ENCODE data around the gene MAPKAPK3.

The MAPKAPK3 gene

GRCh38 chr3:50648313-50648712, 31.4 kb downstream of the MAPKAPK3 start:
- Histone ChIP-seq H4K8ac (ENCODE audit: low read depth, low read length) (no peak overlapping the region), H3K27ac (ENCODE audit: low read depth, low read length) (no peak overlapping the region), H2BK120ac (ENCODE audit: insufficient read depth, low read length, poor library complexity) (no peak overlapping the region), H3K4me3 (ENCODE audit: low read depth, low read length) (no peak overlapping the region), H3K9me3 (ENCODE audit: insufficient read depth, low read depth, low read length) (peaks cover 4% of the 10 kb centered on the region), H3K4ac (ENCODE audit: low read depth, low read length) (no peak overlapping the region), H2AK5ac (ENCODE audit: low read length) (no peak overlapping the region), H2AFZ (ENCODE audit: insufficient read depth, low read length, poor library complexity) (no peak overlapping the region), H3K27me3 (ENCODE audit: insufficient read depth, low read length) (no peaks in the 10 kb centered on the region), H3K4me1 (ENCODE audit: control insufficient read depth in 1 of 2, insufficient read depth in 2 of 2, low read length in 2 of 2) (no peaks in the 10 kb centered on the region), H3K79me2 (ENCODE audit: control insufficient read depth, insufficient read depth, low read length, poor library complexity) (no peaks in the 10 kb centered on the region), H3K4me2 (ENCODE audit: low read length) (no peak overlapping the region), H4K91ac (ENCODE audit: low read depth, low read length) (no peak overlapping the region), H3K9ac (ENCODE audit: low read length) (no peak overlapping the region), H4K12ac (ENCODE audit: low read depth, low read length) (no peak overlapping the region), H3K36me3 (ENCODE audit: control insufficient read depth in 1 of 2, insufficient read depth in 2 of 2, low read length in 2 of 2) (peaks cover 0 to 2% of the 10 kb centered on the region in 2 experiments), H3K18ac (ENCODE audit: low read length) (no peak overlapping the region), H2BK12ac (ENCODE audit: low read length) (no peak overlapping the region), H3K79me1 (ENCODE audit: low read length) (no peaks in the 10 kb centered on the region), H3K14ac (ENCODE audit: low read length) (no peak overlapping the region), H2BK5ac (ENCODE audit: low read depth, low read length, poor library complexity) (no peak overlapping the region), H3K23ac (ENCODE audit: low read length) (no peak overlapping the region)
- no peak for DNase-seq
- no CpG with 5 or more reads among the region's 6 CpGs for WGBS (ENCODE audit: extremely low coverage, insufficient coverage, insufficient read length)

- Histone ChIP-seq H2BK12ac (ENCODE audit: low read length) (no peak overlapping the region), H3K14ac (ENCODE audit: low read length) (no peak overlapping the region), H2AK5ac (ENCODE audit: low read length) (no peak overlapping the region), H3K9me3 (ENCODE audit: insufficient read depth, low read depth, low read length) (peaks cover 4% of the 10 kb centered on the region), H3K79me2 (ENCODE audit: control insufficient read depth, insufficient read depth, low read length, poor library complexity) (no peaks in the 10 kb centered on the region), H3K4me2 (ENCODE audit: low read length) (no peak overlapping the region), H4K8ac (ENCODE audit: low read depth, low read length) (no peak overlapping the region), H3K4ac (ENCODE audit: low read depth, low read length) (no peak overlapping the region), H3K4me1 (ENCODE audit: control insufficient read depth in 1 of 2, insufficient read depth in 2 of 2, low read length in 2 of 2) (no peaks in the 10 kb centered on the region), H2AFZ (ENCODE audit: insufficient read depth, low read length, poor library complexity) (no peak overlapping the region), H3K4me3 (ENCODE audit: low read depth, low read length) (no peak overlapping the region), H3K36me3 (ENCODE audit: control insufficient read depth in 1 of 2, insufficient read depth in 2 of 2, low read length in 2 of 2) (peaks cover 0 to 2% of the 10 kb centered on the region in 2 experiments), H3K27me3 (ENCODE audit: insufficient read depth, low read length) (no peaks in the 10 kb centered on the region), H2BK5ac (ENCODE audit: low read depth, low read length, poor library complexity) (no peak overlapping the region), H3K23ac (ENCODE audit: low read length) (no peak overlapping the region), H3K79me1 (ENCODE audit: low read length) (no peaks in the 10 kb centered on the region), H4K12ac (ENCODE audit: low read depth, low read length) (no peak overlapping the region), H2BK120ac (ENCODE audit: insufficient read depth, low read length, poor library complexity) (no peak overlapping the region), H3K9ac (ENCODE audit: low read length) (no peak overlapping the region), H4K91ac (ENCODE audit: low read depth, low read length) (no peak overlapping the region), H3K27ac (ENCODE audit: low read depth, low read length) (no peak overlapping the region), H3K18ac (ENCODE audit: low read length) (no peak overlapping the region)
- no CpG with 5 or more reads among the region's 2 CpGs for WGBS (ENCODE audit: extremely low coverage, insufficient coverage, insufficient read length)
- no peak for DNase-seq
Observed at GRCh38 chr3:50648944-50649343, 32.0 kb downstream of the MAPKAPK3 start.

GRCh38 chr3:50649451-50649931, 32.5 kb downstream of the MAPKAPK3 start:
- Histone ChIP-seq H2BK120ac (ENCODE audit: insufficient read depth, low read length, poor library complexity) (no peak overlapping the region), H2AFZ (ENCODE audit: insufficient read depth, low read length, poor library complexity) (no peak overlapping the region), H3K27ac (ENCODE audit: low read depth, low read length) (no peak overlapping the region), H2BK12ac (ENCODE audit: low read length) (no peak overlapping the region), H4K91ac (ENCODE audit: low read depth, low read length) (no peak overlapping the region), H4K8ac (ENCODE audit: low read depth, low read length) (no peak overlapping the region), H2AK5ac (ENCODE audit: low read length) (no peak overlapping the region), H3K4me3 (ENCODE audit: low read depth, low read length) (no peak overlapping the region), H3K9me3 (ENCODE audit: insufficient read depth, low read depth, low read length) (peaks cover 4% of the 10 kb centered on the region), H4K12ac (ENCODE audit: low read depth, low read length) (no peak overlapping the region), H2BK5ac (ENCODE audit: low read depth, low read length, poor library complexity) (no peak overlapping the region), H3K18ac (ENCODE audit: low read length) (no peak overlapping the region), H3K27me3 (ENCODE audit: insufficient read depth, low read length) (no peaks in the 10 kb centered on the region), H3K4me1 (ENCODE audit: control insufficient read depth in 1 of 2, insufficient read depth in 2 of 2, low read length in 2 of 2) (no peaks in the 10 kb centered on the region), H3K4me2 (ENCODE audit: low read length) (no peak overlapping the region), H3K23ac (ENCODE audit: low read length) (no peak overlapping the region), H3K9ac (ENCODE audit: low read length) (no peak overlapping the region), H3K14ac (ENCODE audit: low read length) (no peak overlapping the region), H3K4ac (ENCODE audit: low read depth, low read length) (no peak overlapping the region), H3K36me3 (ENCODE audit: control insufficient read depth in 1 of 2, insufficient read depth in 2 of 2, low read length in 2 of 2) (peaks cover 0 to 2% of the 10 kb centered on the region in 2 experiments), H3K79me1 (ENCODE audit: low read length) (no peaks in the 10 kb centered on the region), H3K79me2 (ENCODE audit: control insufficient read depth, insufficient read depth, low read length, poor library complexity) (no peaks in the 10 kb centered on the region)
- no CpG with 5 or more reads among the region's 8 CpGs for WGBS (ENCODE audit: extremely low coverage, insufficient coverage, insufficient read length)
- no peak for DNase-seq

GRCh38 chr3:50650018-50650417, 33.1 kb downstream of the MAPKAPK3 start:
- Histone ChIP-seq H3K4me1 (ENCODE audit: control insufficient read depth in 1 of 2, insufficient read depth in 2 of 2, low read length in 2 of 2) (no peaks in the 10 kb centered on the region), H3K79me1 (ENCODE audit: low read length) (no peaks in the 10 kb centered on the region), H3K27me3 (ENCODE audit: insufficient read depth, low read length) (no peaks in the 10 kb centered on the region), H3K23ac (ENCODE audit: low read length) (no peak overlapping the region), H4K91ac (ENCODE audit: low read depth, low read length) (no peak overlapping the region), H2BK120ac (ENCODE audit: insufficient read depth, low read length, poor library complexity) (no peak overlapping the region), H3K4me2 (ENCODE audit: low read length) (no peak overlapping the region), H3K4ac (ENCODE audit: low read depth, low read length) (no peak overlapping the region), H3K9me3 (ENCODE audit: insufficient read depth, low read depth, low read length) (peaks cover 4% of the 10 kb centered on the region), H3K9ac (ENCODE audit: low read length) (no peak overlapping the region), H2BK5ac (ENCODE audit: low read depth, low read length, poor library complexity) (no peak overlapping the region), H3K14ac (ENCODE audit: low read length) (no peak overlapping the region), H3K79me2 (ENCODE audit: control insufficient read depth, insufficient read depth, low read length, poor library complexity) (no peaks in the 10 kb centered on the region), H3K4me3 (ENCODE audit: low read depth, low read length) (no peak overlapping the region), H4K12ac (ENCODE audit: low read depth, low read length) (no peak overlapping the region), H2BK12ac (ENCODE audit: low read length) (no peak overlapping the region), H3K36me3 (ENCODE audit: control insufficient read depth in 1 of 2, insufficient read depth in 2 of 2, low read length in 2 of 2) (peaks cover 0 to 2% of the 10 kb centered on the region in 2 experiments), H2AFZ (ENCODE audit: insufficient read depth, low read length, poor library complexity) (no peak overlapping the region), H3K18ac (ENCODE audit: low read length) (no peak overlapping the region), H2AK5ac (ENCODE audit: low read length) (no peak overlapping the region), H3K27ac (ENCODE audit: low read depth, low read length) (no peak overlapping the region), H4K8ac (ENCODE audit: low read depth, low read length) (no peak overlapping the region)
- DNase-seq, result no peak
- no CpG with 5 or more reads among the region's 1 CpG for WGBS (ENCODE audit: extremely low coverage, insufficient coverage, insufficient read length)
